Activated naive CD8-positive, alpha-beta T cell (primary cell): ENCODE data around the gene SCART1.
"Not testable (repeated sequence)": the region's sequence is repeated elsewhere in the genome, so short reads cannot be mapped to it uniquely, and the experiment has no call there.

Source experiments
- H3K27ac Mint-ChIP-seq: one replicate; pipeline ENCODE4 v1.8.0; 2021; ENCODE audit warnings: mixed read lengths
- H3K27me3 Mint-ChIP-seq: one replicate; pipeline ENCODE4 v1.8.0; 2021; ENCODE audit warnings: mixed read lengths
- H3K36me3 Mint-ChIP-seq: one replicate; pipeline ENCODE4 v1.8.0; 2021; ENCODE audit warnings: mixed read lengths
- H3K4me1 Mint-ChIP-seq: one replicate; pipeline ENCODE4 v1.8.0; 2021; ENCODE audit warnings: low read depth, mixed read lengths
- H3K4me3 Mint-ChIP-seq: one replicate; pipeline ENCODE4 v1.8.0; 2021; ENCODE audit warnings: mild to moderate bottlenecking, mixed read lengths
- H3K9me3 Mint-ChIP-seq: one replicate; pipeline ENCODE4 v1.8.0; 2021; ENCODE audit warnings: low read depth, mixed read lengths

The SCART1 gene

GRCh38 chr10:133489816-133490588, 36.3 kb downstream of the SCART1 start:
- Mint-ChIP-seq H3K4me1 (no peaks in the 10 kb centered on the region), H3K9me3 (peaks cover 17% of the 10 kb centered on the region), H3K36me3 (peaks cover 27% of the 10 kb centered on the region), H3K27ac (no peak overlapping the region), H3K27me3 (no peaks in the 10 kb centered on the region), H3K4me3 (no peak overlapping the region)

GRCh38 chr10:133493562-133493961, 39.8 kb downstream of the SCART1 start:
- H3K4me1 Mint-ChIP-seq, H3K27ac Mint-ChIP-seq, H3K4me3 Mint-ChIP-seq, H3K27me3 Mint-ChIP-seq, H3K9me3 Mint-ChIP-seq: not testable (repeated sequence)
- peaks cover 23% of the 10 kb centered on the region for H3K36me3 Mint-ChIP-seq

GRCh38 chr10:133497363-133497762, 43.6 kb downstream of the SCART1 start:
- not testable (repeated sequence) for H3K27ac Mint-ChIP-seq, H3K4me1 Mint-ChIP-seq, H3K27me3 Mint-ChIP-seq, H3K9me3 Mint-ChIP-seq, H3K4me3 Mint-ChIP-seq
- peaks cover 33% of the 10 kb centered on the region for H3K36me3 Mint-ChIP-seq

GRCh38 chr10:133499176-133499575, 45.4 kb downstream of the SCART1 start:
- peaks cover 31% of the 10 kb centered on the region for H3K36me3 Mint-ChIP-seq
- not testable (repeated sequence) for H3K27ac Mint-ChIP-seq, H3K27me3 Mint-ChIP-seq, H3K9me3 Mint-ChIP-seq, H3K4me1 Mint-ChIP-seq, H3K4me3 Mint-ChIP-seq

GRCh38 chr10:133500897-133501296, 47.2 kb downstream of the SCART1 start:
- H3K9me3 Mint-ChIP-seq, H3K4me3 Mint-ChIP-seq, H3K27me3 Mint-ChIP-seq, H3K27ac Mint-ChIP-seq, H3K4me1 Mint-ChIP-seq: not testable (repeated sequence)
- peaks cover 30% of the 10 kb centered on the region for H3K36me3 Mint-ChIP-seq

GRCh38 chr10:133509700-133510099, 56.0 kb downstream of the SCART1 start:
- Mint-ChIP-seq H3K9me3 (peaks cover 7% of the 10 kb centered on the region), H3K36me3 (peaks cover 13% of the 10 kb centered on the region), H3K27me3 (peaks cover 3% of the 10 kb centered on the region), H3K4me1 (no peaks in the 10 kb centered on the region), H3K4me3 (no peak overlapping the region), H3K27ac (no peak overlapping the region)

GRCh38 chr10:133511408-133511807, 57.7 kb downstream of the SCART1 start:
- Mint-ChIP-seq H3K27me3 (peaks cover 3% of the 10 kb centered on the region), H3K4me3 (no peak overlapping the region), H3K9me3 (peaks cover 7% of the 10 kb centered on the region), H3K36me3 (peaks cover 13% of the 10 kb centered on the region), H3K27ac (no peak overlapping the region), H3K4me1 (no peaks in the 10 kb centered on the region)

- Mint-ChIP-seq H3K4me3 (no peak overlapping the region), H3K27me3 (peaks cover 3% of the 10 kb centered on the region), H3K27ac (no peak overlapping the region), H3K36me3 (peaks cover 13% of the 10 kb centered on the region), H3K9me3 (peaks cover 7% of the 10 kb centered on the region), H3K4me1 (no peaks in the 10 kb centered on the region)
These were observed 58.3 kb downstream of the SCART1 start for GRCh38 chr10:133511907-133512528.

- H3K4me1 Mint-ChIP-seq = peaks cover 9% of the 10 kb centered on the region
- H3K9me3 Mint-ChIP-seq = no peaks in the 10 kb centered on the region
- no peaks in the 10 kb centered on the region for H3K36me3 Mint-ChIP-seq
- no peak overlapping the region for H3K4me3 Mint-ChIP-seq
- no peaks in the 10 kb centered on the region for H3K27me3 Mint-ChIP-seq
- no peak overlapping the region for H3K27ac Mint-ChIP-seq
These were observed 61.7 kb downstream of the SCART1 start for GRCh38 chr10:133515471-133515870.

GRCh38 chr10:133516057-133516456, 62.3 kb downstream of the SCART1 start:
- Mint-ChIP-seq H3K27ac (no peak overlapping the region), H3K27me3 (no peaks in the 10 kb centered on the region), H3K4me1 (peaks cover 13% of the 10 kb centered on the region), H3K36me3 (no peaks in the 10 kb centered on the region), H3K4me3 (no peak overlapping the region), H3K9me3 (no peaks in the 10 kb centered on the region)

GRCh38 chr10:133518517-133518916, 64.8 kb downstream of the SCART1 start:
- H3K36me3 Mint-ChIP-seq, H3K4me3 Mint-ChIP-seq, H3K27me3 Mint-ChIP-seq, H3K27ac Mint-ChIP-seq, H3K9me3 Mint-ChIP-seq: not testable (repeated sequence)
- peaks cover 13% of the 10 kb centered on the region for H3K4me1 Mint-ChIP-seq
